GM12874 (cell line): Measurements from ENCODE around the gene PTPN20.

Experiments
- TF ChIP-seq, protein P1 (sequence below): IDR thresholded peaks from 2 replicates; pipeline ENCODE4 v1.5.1; 2011; ENCODE audit warnings: low read depth, mild to moderate bottlenecking, control low read depth, low read length, moderate library complexity; ENCODE audit not compliant: insufficient read depth

The PTPN20 gene

DNA sequence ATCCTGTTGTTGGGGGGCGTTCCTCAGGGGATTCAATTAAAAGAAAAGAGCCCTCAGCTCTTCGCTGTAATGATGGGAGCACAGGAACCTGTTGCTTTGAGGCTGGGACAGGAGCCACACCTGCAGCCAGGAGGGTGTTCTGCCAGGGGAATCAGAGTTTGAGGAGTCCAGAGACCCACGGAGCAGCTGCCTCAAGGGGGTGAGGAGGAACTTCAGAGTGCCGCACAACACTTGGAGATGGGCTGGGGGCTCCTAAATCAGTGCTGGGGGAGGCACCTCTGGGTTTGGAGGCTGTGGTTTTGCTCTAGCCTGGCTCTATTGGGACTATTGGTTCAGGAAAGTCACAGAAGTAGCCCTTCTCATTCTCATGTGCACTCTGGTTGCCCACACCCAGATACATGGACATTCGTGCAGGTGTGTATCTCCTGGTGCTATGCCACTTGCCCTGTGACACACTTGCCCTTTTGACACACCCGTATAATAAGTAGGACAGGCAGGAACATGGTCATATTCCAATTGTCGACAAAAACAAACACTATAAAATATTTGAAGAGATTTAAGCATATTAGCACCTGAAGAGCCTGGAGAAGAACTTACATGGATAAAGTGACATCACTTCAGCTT lies 98.1 kb downstream of the PTPN20 start:
- TF ChIP-seq, protein P1, sequence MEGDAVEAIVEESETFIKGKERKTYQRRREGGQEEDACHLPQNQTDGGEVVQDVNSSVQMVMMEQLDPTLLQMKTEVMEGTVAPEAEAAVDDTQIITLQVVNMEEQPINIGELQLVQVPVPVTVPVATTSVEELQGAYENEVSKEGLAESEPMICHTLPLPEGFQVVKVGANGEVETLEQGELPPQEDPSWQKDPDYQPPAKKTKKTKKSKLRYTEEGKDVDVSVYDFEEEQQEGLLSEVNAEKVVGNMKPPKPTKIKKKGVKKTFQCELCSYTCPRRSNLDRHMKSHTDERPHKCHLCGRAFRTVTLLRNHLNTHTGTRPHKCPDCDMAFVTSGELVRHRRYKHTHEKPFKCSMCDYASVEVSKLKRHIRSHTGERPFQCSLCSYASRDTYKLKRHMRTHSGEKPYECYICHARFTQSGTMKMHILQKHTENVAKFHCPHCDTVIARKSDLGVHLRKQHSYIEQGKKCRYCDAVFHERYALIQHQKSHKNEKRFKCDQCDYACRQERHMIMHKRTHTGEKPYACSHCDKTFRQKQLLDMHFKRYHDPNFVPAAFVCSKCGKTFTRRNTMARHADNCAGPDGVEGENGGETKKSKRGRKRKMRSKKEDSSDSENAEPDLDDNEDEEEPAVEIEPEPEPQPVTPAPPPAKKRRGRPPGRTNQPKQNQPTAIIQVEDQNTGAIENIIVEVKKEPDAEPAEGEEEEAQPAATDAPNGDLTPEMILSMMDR, result no peak

DNA sequence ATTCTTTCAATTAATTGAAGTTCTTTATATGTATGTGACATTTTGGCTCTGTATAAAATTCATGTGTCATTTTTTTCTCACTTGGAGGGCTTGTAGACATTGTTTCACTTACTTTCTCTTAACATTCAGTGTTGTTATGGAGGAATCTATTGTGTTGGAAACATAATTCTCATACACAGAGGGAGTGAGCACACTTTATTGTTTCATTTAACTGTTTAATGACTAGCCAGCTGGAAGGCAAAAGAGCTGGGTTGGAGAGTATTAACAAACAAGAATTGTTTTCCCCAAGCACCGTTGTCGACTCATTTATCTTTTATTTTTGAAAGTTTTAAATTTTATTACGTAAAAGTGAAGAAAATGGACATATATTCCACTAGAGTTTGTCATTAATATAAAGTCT lies 98.8 kb downstream of the PTPN20 start:
- TF ChIP-seq, protein P1, result no peak

DNA sequence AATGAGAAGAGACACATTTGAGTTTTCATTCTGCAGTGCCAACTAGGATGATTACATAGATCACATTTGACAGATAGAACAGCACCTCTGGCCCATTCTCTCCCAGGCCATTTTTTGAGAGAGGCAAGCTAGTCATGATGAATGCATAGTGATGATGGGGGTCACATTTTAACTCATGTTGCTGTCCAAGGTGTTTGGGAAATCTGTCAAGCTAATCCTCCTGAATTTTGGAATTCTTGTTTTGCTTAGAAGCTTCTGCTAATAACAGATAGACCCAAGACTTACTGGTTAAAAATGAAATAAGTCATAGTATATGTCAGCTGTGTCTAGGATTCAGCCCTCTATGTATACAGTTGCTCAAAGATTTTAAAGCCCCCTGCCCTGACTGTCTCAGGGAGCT lies 101.0 kb downstream of the PTPN20 start:
- TF ChIP-seq, protein P1, result no peak

DNA sequence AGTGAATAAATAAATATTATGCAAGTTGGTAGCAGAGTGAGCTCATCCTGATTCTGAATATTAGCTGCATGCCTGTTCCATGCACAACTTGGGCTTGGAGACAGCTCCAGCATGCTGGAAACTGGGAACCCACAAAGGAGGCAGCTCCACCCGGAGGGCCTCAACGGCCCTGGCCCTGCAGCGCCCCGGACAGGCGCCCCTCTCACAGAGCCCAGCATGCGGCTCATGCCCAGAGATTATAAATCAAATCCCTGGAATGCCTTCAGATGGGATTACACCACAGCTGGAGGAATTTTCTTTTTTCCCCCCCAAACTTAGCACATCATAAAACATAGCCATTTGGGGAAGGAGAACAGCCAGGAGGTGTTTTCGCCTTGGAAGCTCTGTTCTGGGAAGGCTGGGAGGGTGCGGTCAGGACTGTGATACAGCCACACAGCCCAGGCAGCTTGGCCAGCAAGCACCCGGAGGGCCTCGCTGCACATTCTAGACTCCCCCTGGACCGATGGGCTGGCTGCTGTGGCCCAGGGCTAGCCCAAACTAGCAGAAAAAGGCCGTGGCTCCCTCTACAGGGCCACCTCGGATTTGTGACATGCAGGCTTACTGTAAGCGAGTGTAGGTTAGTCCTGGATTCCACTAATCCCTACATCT lies 102.4 kb downstream of the PTPN20 start:
- TF ChIP-seq, protein P1, result no peak

DNA sequence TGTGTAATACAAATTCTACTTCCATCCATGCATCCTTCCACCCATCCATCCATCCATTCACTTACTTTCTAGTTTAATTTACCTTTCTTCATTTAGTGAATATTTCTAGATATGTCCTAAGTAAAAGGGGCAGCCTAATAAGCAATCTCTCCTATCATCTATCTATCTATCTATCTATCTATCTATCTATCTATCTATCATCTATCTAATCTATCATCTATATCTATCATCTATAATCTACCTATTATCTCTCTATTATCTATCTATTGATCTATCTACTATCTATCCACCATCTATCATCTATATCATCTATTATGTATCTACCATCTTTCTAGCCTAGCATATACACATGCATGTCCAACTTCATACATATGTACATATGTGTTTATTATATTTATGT lies 104.2 kb downstream of the PTPN20 start:
- TF ChIP-seq, protein P1, result no peak

DNA sequence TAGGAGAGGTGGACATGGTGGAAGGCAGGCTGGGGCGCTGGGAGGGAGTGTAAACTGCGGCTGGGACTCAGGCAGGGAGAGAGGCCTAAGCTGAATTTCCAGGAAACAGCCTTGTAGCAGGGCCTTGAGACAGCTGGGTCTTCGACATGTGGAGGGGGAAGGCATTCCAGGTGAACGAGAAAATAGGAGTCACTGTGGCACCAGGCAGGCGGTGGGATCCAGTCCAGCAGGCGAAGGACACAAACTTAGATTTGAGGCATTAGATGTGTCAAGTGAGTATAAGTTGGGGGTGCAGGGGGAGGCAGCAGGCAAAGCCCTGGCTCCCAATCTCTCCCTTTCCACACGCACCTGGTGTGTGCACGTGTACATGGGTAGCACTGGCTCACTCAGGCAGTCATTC lies 105.3 kb downstream of the PTPN20 start:
- TF ChIP-seq, protein P1, result no peak

DNA sequence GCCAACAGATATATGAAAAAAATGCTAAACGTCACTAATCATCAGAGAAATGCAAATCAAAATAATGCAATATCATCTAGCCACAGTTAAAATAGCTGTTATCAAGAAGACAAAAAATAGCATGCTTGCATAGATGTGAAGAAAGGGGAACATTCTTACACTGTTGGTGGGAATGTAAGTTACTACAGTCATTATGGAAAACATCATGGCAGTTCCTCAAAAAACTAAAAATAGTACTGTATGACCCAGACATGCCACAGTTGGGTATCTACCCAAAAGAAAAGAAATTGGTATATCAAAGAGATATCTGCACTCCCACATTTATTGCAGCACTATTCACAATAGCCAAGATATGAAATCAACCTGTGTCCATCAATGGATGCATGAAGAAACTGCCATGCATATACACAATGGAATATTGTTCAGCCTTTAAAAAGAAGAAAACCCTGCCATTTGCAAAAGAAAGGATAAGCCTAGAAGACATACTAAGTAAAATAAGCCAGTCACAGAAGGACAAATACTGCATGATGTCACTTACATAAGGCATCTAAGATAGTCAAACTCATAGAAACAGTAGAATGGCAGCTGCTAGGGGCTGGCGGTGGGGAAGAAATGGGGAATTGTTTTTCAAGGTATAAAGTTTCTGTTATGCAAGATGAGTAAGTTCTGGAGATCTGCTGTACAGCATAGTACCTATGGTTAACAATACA lies 107.0 kb downstream of the PTPN20 start:
- TF ChIP-seq, protein P1, result no peak
